Lower lobe of right lung (tissue), 2 donors: ENCODE data around the gene TMEM52B. TPM values are rescaled to one million over a fixed set of nuclear protein-coding genes. Genes with fewer than 3 reads are reported as not detected.

ENCODE experiments used
- ATAC-seq, 2 donors: fragments of 200-7000 bp; cut with Tn5 transposase; one replicate each; pipeline ENCODE4 v1.9.1; 2020 to 2022; ENCODE audit warnings: mild to moderate bottlenecking in 2 of 2, moderate library complexity in 2 of 2
- DNase-seq: peaks from one replicate; pipeline ENCODE4 v3.0.0-alpha.2; 2020
- H3K27ac ChIP-seq: fragments of 200-600 bp; one replicate; pipeline ENCODE4 v1.8.0; 2022
- H3K27me3 ChIP-seq: fragments of 200-600 bp; one replicate; pipeline ENCODE4 v1.8.0; 2022; ENCODE audit warnings: low read depth
- H3K36me3 ChIP-seq: fragments of 200-600 bp; one replicate; pipeline ENCODE4 v1.8.0; 2022; ENCODE audit warnings: mild to moderate bottlenecking
- H3K4me1 ChIP-seq: fragments of 200-600 bp; one replicate; pipeline ENCODE4 v1.8.0; 2022
- H3K4me3 ChIP-seq: fragments of 200-600 bp; one replicate; pipeline ENCODE4 v1.8.0; 2022; ENCODE audit warnings: mild to moderate bottlenecking
- H3K9me3 ChIP-seq: fragments of 200-600 bp; one replicate; pipeline ENCODE4 v1.8.0; 2022
- intact Hi-C: fragments of 100-400 bp; cut with DNase I; formaldehyde crosslinking; loops from one replicate; pipeline ENCODE4 v1.11.0; 2022
- long read RNA-seq: library from polyadenylated mRNA; unstranded; transcript quantifications from one replicate; pipeline ENCODE4 v2.0.0, GENCODE V29; 2021
- total RNA-seq: library from RNA; stranded (reverse); fragmentation: NEBNext Ultra II Directional; extraction: Animal tissue kit (Norgen Biotek cat#: 25700); gene quantifications from one replicate; pipeline ENCODE4 v1.2.1, GENCODE V29; 2021
- TF ChIP-seq, protein P1 (sequence below): fragments of 200-600 bp; IDR thresholded peaks from one replicate; pipeline ENCODE4 v1.8.0; 2022; ENCODE audit warnings: antibody characterized with exemption, mild to moderate bottlenecking
- donor health status: DM: no; HTN: yes; CAD: no; lungs with severe emphysema.

Gene TMEM52B
- total RNA-seq: 3.6 TPM
- long read RNA-seq, transcript TMEM52B-206 (2 exons, 561 nt): major isoform, 7 of 7 reads
- long read RNA-seq, partial matches to known transcripts: 0 of 7 reads
- long read RNA-seq, other reads (novel, unspliced or antisense): 0 of 7 reads

DNA sequence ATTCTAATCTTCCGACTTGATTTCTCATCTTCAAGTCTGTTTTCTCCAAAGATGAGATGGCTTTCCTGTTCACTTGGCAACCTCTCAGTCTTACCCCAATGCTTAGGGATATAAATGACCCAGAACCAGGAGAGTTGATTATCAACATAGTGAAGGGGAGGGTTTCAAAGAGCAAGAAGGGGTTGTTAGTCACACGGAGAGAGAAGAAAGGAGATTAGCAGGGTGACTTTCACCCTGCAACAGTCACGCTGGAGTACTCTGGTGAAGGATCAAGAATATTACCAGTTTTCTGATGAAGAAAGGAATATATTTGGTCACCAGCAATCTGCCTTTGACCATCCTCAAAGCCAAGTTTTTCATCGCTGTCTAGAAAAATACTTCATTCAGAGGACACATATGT, at the start of gene TMEM52B:
TMEM52B (plus strand) TSS at position 212 of the 400 bp plus-strand sequence. CDS start 543 bp downstream, outside the sequence.
- no peak within 1 kb of the TSS for H3K4me3 ChIP-seq
- no peak for ATAC-seq
- H3K27ac ChIP-seq: no peak within 1 kb of the TSS
- H3K36me3 ChIP-seq: no peaks in the 10 kb centered on the region
- H3K9me3 ChIP-seq: no peaks in the 10 kb centered on the region
- no peaks in the 10 kb centered on the region for H3K27me3 ChIP-seq
- H3K4me1 ChIP-seq: no peaks in the 10 kb centered on the region
- TF ChIP-seq, protein P1, sequence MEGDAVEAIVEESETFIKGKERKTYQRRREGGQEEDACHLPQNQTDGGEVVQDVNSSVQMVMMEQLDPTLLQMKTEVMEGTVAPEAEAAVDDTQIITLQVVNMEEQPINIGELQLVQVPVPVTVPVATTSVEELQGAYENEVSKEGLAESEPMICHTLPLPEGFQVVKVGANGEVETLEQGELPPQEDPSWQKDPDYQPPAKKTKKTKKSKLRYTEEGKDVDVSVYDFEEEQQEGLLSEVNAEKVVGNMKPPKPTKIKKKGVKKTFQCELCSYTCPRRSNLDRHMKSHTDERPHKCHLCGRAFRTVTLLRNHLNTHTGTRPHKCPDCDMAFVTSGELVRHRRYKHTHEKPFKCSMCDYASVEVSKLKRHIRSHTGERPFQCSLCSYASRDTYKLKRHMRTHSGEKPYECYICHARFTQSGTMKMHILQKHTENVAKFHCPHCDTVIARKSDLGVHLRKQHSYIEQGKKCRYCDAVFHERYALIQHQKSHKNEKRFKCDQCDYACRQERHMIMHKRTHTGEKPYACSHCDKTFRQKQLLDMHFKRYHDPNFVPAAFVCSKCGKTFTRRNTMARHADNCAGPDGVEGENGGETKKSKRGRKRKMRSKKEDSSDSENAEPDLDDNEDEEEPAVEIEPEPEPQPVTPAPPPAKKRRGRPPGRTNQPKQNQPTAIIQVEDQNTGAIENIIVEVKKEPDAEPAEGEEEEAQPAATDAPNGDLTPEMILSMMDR: no peak
- no peak for DNase-seq
- intact Hi-C loops: no loop called here

DNA sequence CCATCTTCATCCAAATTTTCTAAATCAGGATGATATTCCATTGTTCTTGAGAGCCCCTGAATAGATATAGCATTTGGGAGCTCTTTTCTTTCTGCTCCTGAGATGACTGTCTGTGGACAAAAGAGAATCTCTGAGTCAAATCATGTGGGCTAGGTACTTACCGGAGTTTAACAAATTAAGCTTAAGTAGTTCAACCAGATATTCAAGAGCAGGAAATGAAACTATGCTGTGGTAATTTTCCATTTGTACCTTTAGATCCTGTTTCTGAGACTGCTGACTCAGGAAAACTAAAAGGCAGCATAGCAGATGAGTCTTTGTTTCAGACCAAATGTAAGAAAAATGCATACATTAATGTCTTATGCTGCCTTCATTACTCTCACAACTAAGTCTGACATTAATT, 48.8 kb upstream of the TMEM52B start, which contains the start of gene CLEC7A:
CLEC7A (minus strand) TSS at position 158 of the 400 bp plus-strand sequence; CDS start at position 41, 117 bp downstream.
- Histone ChIP-seq H3K4me1 (no peaks in the 10 kb centered on the region), H3K36me3 (no peaks in the 10 kb centered on the region), H3K9me3 (no peaks in the 10 kb centered on the region), H3K27me3 (no peaks in the 10 kb centered on the region), H3K27ac (peak within 1 kb of the TSS; percentile 80), H3K4me3 (peak within 1 kb of the TSS; percentile 32)
- ATAC-seq (peak; percentile 66 to 81), DNase-seq (no peak)
- intact Hi-C loops: no loop called here
- TF ChIP-seq, protein P1: no peak

DNA sequence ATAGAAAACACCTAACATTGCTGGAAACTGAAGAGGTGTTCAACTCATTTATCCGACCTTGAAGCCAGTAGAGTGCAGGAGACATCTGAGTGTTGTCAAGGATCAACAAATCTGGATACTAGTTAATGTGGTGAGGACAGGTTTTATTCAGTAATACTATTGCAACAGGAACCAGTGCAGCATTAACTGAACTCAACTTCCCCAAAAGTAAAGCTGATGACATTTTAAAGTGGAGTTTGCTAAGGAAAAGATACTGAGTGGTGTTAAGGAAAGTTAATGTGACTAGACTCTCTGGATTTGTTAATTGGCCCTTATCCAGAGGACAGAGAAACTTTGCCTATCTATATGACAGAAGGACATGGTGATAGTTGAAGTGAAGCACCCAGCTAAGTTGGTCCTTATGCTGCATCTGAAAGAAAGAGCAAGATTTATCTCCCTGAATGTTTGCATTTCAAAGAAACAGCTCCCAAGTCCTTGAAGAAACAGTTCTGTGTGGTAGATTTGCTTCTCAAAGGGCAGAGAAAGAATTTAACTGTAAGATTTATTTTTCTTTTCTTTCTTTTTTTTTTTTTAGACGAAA, 47.6 kb upstream of the TMEM52B start:
- Histone ChIP-seq H3K27me3 (no peaks in the 10 kb centered on the region), H3K36me3 (no peaks in the 10 kb centered on the region), H3K27ac (peak overlapping the region; percentile 80), H3K9me3 (no peaks in the 10 kb centered on the region), H3K4me1 (no peaks in the 10 kb centered on the region), H3K4me3 (no peak overlapping the region)
- ATAC-seq (peak; percentile 45 to 50), DNase-seq (no peak)
- intact Hi-C loops: no loop called here
- TF ChIP-seq, protein P1: no peak

DNA sequence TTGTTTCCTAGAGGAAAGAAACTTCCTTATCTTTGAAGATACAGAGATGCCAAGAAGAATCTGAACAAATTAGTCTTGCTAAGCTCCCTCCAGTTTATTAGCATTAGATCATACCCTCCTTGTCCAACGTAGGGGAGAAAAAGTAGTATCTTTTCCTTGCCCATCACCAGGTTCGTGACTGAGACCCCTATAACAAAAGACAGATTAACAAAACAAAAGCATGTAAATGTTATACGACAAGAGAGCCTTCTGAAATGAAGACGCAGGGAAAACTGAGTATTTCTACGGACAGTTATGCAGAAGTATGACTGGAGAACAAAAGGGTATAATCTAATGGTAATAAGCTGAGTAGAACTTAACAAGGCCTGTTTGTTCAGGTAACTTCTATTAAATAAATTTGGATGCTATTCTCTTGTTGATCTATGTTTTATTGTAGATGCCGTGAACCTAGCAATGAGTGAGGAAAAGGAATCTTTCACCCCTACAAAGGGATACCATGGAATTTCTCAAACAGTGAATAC, 45.9 kb upstream of the TMEM52B start:
- ATAC-seq (no peak), DNase-seq (no peak)
- Histone ChIP-seq H3K4me3 (no peak overlapping the region), H3K9me3 (no peaks in the 10 kb centered on the region), H3K27me3 (no peaks in the 10 kb centered on the region), H3K27ac (no peak overlapping the region), H3K4me1 (no peaks in the 10 kb centered on the region), H3K36me3 (no peaks in the 10 kb centered on the region)
- TF ChIP-seq, protein P1: no peak
- intact Hi-C loops: no loop called here

DNA sequence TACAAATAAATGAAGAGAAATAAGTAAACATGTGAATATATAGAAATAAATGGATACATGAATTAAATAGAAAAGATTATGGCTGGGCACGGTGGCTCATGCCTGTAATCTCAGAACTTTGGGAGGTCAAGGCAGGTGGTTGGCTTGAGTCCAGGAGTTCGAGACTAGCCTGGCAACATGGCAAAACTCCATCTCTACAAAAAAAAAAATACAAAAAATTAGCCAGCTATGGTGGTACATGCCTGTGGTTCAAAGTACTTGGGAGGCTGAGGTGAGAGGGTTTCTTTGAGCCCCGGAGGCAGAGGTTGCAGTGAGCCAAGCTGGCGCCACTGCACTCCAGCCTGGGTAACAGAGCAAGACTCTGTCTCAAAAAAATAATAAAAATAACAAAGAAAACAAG, 43.7 kb upstream of the TMEM52B start:
- ATAC-seq (no peak), DNase-seq (no peak)
- Histone ChIP-seq H3K4me3 (no peak overlapping the region), H3K36me3 (no peaks in the 10 kb centered on the region), H3K27ac (no peak overlapping the region), H3K4me1 (no peaks in the 10 kb centered on the region), H3K27me3 (no peaks in the 10 kb centered on the region), H3K9me3 (no peaks in the 10 kb centered on the region)
- TF ChIP-seq, protein P1: no peak
- intact Hi-C loops: no loop called here
